Stimulated activated CD8-positive, alpha-beta memory T cell treated with anti-CD3 and anti-CD28 coated beads, Interleukin-15, amount 100 ng/mL, for 48 hours (primary cell): Measurements from ENCODE around the gene DMXL2.

Experiments
- DNase-seq, 2 donors: peaks; one replicate each; pipeline ENCODE4 v3.0.0-alpha.2; 2020; ENCODE audit warnings: low read depth in 2 of 2

The DMXL2 gene

GRCh38 chr15:51405693-51406523 is 216.7 kb downstream of the DMXL2 start:
- no peak for DNase-seq

DNA sequence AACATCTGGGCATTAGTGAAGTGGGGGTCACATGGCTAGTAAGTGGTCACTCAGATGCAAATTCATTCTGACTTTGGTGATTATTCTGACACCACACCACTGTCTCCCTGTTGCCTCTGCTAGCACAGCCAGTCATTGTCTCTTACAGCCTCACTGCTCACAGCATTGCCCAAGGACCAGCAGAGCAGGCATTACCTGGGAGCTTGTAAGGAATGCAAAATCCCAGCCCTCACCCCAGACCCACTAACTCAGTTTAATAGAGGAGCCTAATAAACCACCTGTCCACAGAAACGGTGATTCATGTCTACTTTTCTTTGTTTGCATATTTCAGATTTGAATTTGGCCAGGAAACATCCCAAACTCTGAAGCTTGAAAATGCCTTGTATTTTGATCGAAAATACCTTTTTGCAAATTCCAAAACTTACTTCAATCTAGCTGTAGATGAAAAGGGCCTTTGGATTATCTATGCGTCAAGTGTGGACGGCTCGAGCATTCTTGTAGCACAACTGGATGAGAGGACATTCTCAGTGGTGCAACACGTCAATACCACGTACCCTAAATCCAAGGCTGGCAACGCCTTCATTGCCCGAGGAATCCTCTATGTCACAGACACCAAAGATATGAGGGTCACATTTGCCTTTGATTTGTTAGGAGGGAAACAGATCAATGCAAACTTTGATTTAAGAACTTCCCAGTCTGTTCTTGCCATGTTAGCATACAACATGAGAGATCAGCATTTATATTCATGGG is 218.4 kb downstream of the DMXL2 start:
- DNase-seq: no peak

DNA sequence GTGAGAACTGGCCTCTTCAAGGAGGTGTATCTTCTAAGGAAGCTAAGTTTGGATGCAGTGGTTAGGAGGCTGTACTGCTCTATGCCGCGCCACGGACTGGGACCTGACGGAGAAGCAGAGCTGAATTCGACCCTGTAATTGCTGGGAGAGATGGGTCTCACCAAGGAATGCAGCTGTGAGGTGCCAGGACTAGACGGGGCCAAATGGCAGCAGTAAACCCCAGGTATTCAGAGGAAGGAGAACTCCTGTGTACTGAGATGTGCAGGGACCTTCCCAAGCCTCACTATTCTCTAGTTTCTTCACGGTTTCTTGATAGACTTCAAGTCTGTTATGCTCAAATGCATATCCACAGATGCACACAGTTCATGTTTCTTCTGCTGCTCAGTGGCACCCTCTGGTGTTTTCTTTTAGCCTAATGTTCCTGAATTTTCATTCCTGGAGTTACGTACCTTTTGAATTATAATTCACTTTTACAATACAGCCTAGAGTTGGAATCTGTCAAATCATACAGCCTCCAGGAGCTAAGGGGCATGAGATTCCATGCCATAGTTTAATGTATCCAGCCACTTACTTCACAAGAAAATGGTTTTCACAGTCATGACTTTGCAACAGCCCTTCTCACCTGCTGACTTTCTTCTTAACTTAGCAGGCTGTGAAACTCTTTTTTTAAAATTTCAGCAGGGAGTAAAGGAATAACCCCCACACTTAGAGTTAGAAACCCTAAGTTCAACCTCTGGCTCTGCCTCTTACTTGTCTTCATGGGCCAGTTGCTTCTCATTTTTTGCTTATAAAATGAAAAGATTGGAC is 219.3 kb downstream of the DMXL2 start:
- no peak for DNase-seq

DNA sequence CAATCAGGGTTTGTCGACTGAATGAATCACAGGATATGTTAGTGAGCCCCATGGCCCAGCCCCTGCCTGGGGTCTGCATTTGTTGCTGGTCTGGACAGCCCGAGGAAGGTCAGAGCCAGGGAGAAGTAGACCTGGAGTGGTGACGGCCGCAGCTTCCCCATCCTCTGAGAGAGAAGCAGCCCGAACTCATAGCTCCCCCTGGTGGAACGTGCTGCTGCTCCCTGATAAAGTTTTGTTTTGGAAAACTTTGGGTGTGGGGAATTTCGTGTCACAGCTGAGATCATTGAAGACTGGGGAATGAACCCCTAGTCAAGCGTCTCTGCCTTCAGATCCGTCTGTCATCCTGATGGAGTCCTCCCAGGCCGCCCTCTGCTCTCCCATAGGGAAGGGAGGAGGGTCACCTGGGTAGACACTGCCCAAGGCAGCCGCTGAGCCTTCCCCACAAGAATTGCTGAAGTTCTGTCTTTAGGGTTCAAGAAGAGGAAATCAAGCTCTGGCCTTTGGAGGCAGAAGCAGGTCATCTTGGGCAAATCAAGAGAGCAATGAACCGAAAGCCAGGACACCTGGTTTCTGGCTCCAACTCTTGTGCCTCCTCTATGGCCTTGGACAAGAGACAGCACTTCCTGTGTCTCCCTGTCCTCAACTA is 220.6 kb downstream of the DMXL2 start:
- DNase-seq: no peak

DNA sequence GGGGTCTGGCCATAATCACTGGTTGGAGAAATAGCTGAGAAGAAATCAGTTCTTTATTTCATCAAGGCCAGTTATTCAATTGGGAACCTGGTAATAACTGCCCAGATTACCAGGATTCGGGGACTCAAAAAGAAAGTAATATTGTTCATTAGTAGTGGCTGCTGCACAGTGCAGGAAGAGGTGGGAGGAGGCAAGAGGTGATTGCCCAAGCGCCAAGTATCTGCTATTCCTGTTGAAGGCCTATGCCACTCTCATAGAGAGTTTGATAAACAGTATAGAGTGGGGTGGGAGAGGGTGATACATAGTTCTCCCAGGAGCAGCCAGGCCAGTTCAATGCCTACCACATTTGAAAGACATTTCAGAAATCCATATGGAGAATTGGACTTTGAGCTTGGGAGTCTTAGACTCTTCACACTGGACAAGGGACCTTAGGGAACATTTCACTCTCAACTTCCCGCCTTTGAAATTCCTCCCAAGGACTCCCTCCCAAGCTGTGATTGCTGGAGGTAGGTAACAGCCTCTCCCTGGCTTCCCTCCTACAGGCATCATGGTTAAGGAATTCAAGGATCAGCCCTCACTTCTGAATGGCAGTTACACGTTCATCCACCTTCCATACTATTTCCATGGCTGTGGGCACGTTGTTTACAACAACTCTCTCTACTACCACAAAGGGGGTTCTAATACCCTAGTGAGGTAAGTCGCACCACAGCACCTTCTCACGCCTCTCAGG is 221.4 kb downstream of the DMXL2 start:
- no peak for DNase-seq

DNA sequence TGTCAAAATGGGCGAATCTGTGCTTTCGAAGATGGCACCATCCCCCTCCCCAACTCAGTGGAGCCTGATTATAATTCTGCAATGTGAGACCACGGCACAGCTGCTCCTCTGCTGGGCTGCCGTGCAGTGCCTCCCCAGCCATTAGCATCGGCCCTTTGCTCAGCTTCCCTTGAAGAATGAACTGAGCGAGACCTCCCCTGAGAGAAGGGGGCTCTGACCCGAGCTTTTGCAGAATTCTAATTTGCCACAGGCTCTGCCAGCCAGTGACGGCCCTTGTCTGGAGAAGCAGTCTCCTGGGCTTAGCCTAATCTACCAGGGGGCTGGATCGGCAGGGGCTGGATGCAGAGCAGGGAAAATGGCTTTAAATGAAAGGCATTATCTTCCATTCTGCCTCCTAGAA is 223.9 kb downstream of the DMXL2 start:
- DNase-seq: no peak
